HG03558 (cell line): Measurements from ENCODE around the gene ZNF892.
"Not testable (repeated sequence)": the region's sequence is repeated elsewhere in the genome, so short reads cannot be mapped to it uniquely, and the experiment has no call there.

Source experiments
- ATAC-seq: cut with Tn5 transposase; IDR thresholded peaks from one replicate; pipeline ENCODE4 v1.9.1; 2021; ENCODE audit warnings: moderate number of reproducible peaks; ENCODE audit not compliant: unreplicated experiment; ENCODE audit errors: extremely low read depth

ZNF892 gene

GRCh38 chr2:95207111-95207961 lies at the start of gene ZNF892:
Gene ZNF892 (plus strand): TSS chr2:95207521. CDS start chr2:95207816, 295 bp downstream.
- peak; percentile 91 for ATAC-seq

GRCh38 chr2:95158441-95158840 lies 48.9 kb upstream of the ZNF892 start:
- ATAC-seq, result no peak

- peak; percentile 18 for ATAC-seq
These were observed 48.3 kb upstream of the ZNF892 start for GRCh38 chr2:95158891-95159619.

GRCh38 chr2:95159690-95160449 lies 47.5 kb upstream of the ZNF892 start, which contains the start of gene ZNF514:
Gene ZNF514 (minus strand): TSS chr2:95159848. CDS start chr2:95153253, 6,595 bp downstream.
- ATAC-seq, result peak; percentile 87

DNA sequence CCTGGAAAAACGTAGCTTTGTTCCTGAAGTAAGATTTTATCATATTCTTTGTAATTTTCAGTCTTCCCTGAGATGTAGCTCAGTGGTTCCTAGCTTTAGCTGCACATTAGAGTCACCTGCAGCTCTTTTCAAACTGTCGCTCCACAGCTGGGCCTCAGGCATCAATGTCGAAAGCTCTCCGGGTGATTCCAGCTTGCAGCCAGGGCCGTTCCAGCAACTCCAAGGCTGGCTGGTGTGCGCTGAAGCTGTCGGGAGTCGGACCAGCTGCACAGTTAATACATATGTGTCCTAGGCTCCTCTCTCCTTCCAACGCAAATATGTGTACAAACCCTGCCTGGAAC lies 42.3 kb upstream of the ZNF892 start:
- ATAC-seq, result no peak

- ATAC-seq, result peak; percentile 85
These were observed 41.8 kb upstream of the ZNF892 start, which contains the start of gene ZNF2 for GRCh38 chr2:95165371-95166064. Gene ZNF2 (plus strand): TSS chr2:95165809. CDS start chr2:95176227, 10,418 bp downstream.

DNA sequence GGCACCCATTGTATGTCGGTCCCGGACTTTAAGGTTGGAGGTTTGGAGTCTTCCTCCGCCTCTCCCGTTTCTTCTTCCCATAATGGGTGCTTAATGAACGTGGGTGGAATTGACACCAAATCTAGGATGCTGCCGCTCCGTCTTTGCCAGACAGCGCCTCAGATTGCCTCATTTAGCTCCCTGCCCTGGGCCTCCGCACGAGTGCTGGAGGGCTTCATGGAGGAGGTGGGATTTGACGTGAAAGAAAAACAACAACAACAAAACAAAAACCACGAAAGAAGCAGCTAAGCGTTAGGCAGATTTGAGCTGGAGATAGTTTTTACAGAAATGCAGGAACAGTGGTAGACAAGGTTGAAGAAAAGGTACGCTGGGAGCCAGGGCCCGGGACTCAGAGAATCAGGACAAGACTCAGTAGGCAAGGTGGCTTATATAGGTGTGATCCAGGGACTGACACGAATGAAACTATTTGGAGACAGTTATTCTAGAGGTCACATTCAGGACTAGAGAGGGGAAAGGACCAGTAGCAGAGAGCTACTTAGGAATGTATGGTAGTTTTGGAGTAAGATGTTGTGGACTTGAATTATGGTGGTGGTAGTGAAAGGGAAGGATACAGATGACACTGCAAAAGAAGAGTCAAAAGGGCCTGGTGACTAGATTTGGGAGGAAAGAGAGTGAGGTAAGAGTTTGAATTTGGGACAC lies 41.1 kb upstream of the ZNF892 start:
- no peak for ATAC-seq

DNA sequence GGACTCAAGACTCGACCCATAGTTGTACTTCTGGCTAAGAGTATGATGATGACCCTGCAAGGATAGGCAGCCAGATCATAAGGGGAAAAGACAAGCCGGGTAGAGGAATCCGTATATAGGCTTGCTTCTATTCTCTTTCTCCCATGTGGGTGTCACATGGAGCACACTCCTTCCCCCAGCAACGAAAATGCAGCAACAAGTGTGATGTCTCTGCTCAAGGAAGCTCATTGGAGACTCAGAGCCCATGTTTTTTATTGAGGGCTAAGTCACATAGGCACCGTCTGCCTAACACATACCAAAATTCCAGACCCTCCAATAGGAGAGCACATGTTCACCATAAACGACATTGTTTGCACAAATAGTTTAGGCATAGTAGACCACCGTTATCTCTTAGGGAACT lies 35.4 kb upstream of the ZNF892 start:
- no peak for ATAC-seq

DNA sequence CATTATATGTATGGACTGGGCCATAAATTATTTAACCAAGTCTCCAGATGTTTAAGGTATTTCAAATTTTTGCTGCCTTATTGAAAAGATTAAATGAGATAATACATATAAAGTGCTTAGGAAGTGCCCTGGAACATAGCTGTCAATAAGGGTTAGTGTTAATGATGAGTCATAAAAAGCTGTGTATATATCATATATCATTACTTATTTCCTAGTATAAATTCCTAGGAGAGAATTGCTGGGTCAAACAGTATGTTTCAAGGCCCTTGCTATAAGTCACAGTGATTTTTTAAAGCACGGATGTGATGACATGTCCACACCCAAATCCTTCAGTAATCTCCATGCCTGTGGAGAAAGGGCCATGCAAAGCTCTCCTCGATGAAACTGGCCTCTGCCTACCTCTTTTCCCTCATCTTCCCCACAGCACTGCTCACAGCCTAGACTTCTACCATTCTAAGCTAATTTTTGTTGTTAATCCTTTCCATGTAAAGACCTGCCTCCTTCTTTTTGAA lies 33.2 kb upstream of the ZNF892 start:
- no peak for ATAC-seq

- no peak for ATAC-seq
These were observed 27.9 kb upstream of the ZNF892 start for GRCh38 chr2:95179451-95179850.

- no peak for ATAC-seq
These were observed 25.5 kb upstream of the ZNF892 start for GRCh38 chr2:95181774-95182173.

DNA sequence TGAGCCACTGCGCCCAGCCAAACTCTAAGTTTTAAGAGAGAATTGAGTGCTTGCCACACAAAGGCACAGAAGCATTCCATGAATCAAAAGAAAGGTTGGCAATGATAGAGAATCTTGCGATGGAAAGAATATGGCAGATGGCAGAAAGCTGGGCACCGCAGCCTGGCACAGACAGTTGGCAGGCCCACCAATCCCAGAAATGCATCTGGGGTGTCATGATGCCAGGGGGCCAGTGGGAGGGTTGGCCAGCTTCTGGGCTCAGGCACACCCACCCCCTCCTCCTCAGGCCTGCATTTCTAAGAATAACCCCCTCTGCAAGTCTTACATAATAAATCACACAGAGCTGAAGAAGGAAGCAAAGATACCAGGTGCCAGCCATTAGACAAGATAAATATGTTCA lies 22.1 kb upstream of the ZNF892 start:
- ATAC-seq, result no peak

GRCh38 chr2:95185973-95186372 lies 21.3 kb upstream of the ZNF892 start:
- no peak for ATAC-seq

GRCh38 chr2:95192956-95193355 lies 14.4 kb upstream of the ZNF892 start:
- not testable (repeated sequence) for ATAC-seq

DNA sequence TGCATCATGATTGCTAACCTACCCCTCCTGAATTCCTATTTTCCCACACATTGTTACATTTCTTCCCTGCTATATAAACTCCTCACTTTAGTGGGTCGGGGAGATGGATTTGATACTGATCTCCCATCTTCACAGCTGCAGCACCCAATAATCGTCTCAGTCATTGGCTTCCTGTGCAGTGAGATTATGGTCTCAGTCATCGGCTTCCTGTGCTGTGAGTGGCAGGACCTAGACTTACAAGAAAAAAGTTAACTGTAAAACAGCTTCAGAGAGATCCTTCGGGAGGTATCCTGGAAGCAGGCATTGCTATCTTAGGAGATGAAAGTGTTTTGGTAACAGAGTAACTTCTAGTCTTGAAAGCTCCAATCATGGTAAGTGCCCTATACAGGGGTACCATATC lies 3.4 kb upstream of the ZNF892 start:
- ATAC-seq, result no peak

GRCh38 chr2:95204396-95204795 lies 2.9 kb upstream of the ZNF892 start:
- ATAC-seq, result no peak

DNA sequence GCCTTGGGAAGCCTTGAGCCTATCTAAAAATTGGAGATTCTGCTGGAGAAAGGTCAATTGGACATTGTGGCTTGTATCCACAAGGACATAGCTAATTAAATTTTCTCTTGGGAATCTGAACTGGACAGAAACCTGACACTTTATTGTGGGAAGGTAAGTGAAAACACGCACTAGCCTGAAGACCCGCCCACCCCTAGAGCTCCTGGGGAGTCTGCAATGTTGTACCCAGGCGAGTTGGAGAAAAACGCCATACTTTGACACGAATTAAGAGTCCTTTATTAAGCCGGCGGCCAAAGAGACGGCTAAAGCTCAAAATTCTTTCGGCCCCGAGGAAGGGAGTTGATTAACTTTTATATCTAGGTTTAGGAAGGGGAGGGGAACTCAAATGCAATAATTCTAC lies 1.2 kb upstream of the ZNF892 start:
- no peak for ATAC-seq

DNA sequence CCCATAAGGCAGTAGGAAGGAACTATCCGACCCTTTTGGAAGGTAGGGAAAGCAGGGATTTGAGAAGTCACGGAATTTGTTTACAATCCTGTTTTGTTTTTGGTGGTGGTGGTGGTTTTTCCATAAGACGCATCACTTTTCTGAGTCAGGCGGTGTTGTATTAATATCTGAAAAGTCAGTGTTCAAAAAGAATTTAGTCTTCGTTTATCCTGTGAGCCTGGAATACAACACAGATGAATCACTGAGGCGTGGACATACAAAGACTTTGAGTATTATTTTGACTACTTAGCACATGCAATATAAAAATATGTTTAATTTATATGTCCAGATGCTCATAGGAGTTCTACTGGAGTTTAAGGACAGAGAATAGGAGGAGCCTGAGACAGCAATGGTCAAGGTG lies 785 bp downstream of the ZNF892 start:
- no peak for ATAC-seq

- no peak for ATAC-seq
These were observed 7.8 kb downstream of the ZNF892 start for GRCh38 chr2:95215018-95215612.
